Measurements from ENCODE around the gene RASAL2. TPM values are rescaled to one million over a fixed set of nuclear protein-coding genes. Genes with fewer than 3 reads are reported as not detected.
"Not testable (repeated sequence)": the region's sequence is repeated elsewhere in the genome, so short reads cannot be mapped to it uniquely, and the experiment has no call there.

The RASAL2 gene
- total RNA-seq, 1 experiment from 2014 or later: 25.7 TPM

- peak; percentile 57 for DNase-seq
- Histone ChIP-seq H3K4me3 (ENCODE audit: insufficient read depth, low read depth, low read length) (no peak overlapping the region), H3K36me3 (replicated peaks; ENCODE audit: control insufficient read depth, insufficient read depth, low read length) (no peaks in the 10 kb centered on the region), H3K27me3 (ENCODE audit: control insufficient read depth, insufficient read depth, low read length) (no peaks in the 10 kb centered on the region)
Observed at GRCh38 chr1:178189814-178190213, 95.9 kb downstream of the RASAL2 start.

- H3K4me3 ChIP-seq (ENCODE audit: insufficient read depth, low read depth, low read length): no peak overlapping the region
- no peak for DNase-seq
- no peaks in the 10 kb centered on the region for H3K36me3 ChIP-seq (replicated peaks; ENCODE audit: control insufficient read depth, insufficient read depth, low read length)
- H3K27me3 ChIP-seq (ENCODE audit: control insufficient read depth, insufficient read depth, low read length): no peaks in the 10 kb centered on the region
Observed at GRCh38 chr1:178190881-178191280, 97.0 kb downstream of the RASAL2 start.

GRCh38 chr1:178192686-178193085, 98.8 kb downstream of the RASAL2 start:
- no peaks in the 10 kb centered on the region; the same call in 1 of the 2 replicates for H3K27me3 ChIP-seq (ENCODE audit: control insufficient read depth, insufficient read depth, low read length)
- DNase-seq: no peak
- no peak overlapping the region for H3K4me3 ChIP-seq (ENCODE audit: insufficient read depth, low read depth, low read length)
- H3K36me3 ChIP-seq (replicated peaks; ENCODE audit: control insufficient read depth, insufficient read depth, low read length): no peaks in the 10 kb centered on the region

GRCh38 chr1:178196631-178197030, 102.7 kb downstream of the RASAL2 start:
- Histone ChIP-seq H3K27me3 (ENCODE audit: control insufficient read depth, insufficient read depth, low read length) (no peaks in the 10 kb centered on the region; the same call in 1 of the 2 replicates), H3K4me3 (ENCODE audit: insufficient read depth, low read depth, low read length) (no peak overlapping the region), H3K36me3 (replicated peaks; ENCODE audit: control insufficient read depth, insufficient read depth, low read length) (no peaks in the 10 kb centered on the region)
- DNase-seq: no peak

- H3K36me3 ChIP-seq (replicated peaks; ENCODE audit: control insufficient read depth, insufficient read depth, low read length); DNase-seq; H3K4me3 ChIP-seq (ENCODE audit: insufficient read depth, low read depth, low read length); H3K27me3 ChIP-seq (ENCODE audit: control insufficient read depth, insufficient read depth, low read length): not testable (repeated sequence)
Observed at GRCh38 chr1:178202095-178202494, 108.2 kb downstream of the RASAL2 start.

GRCh38 chr1:178202546-178202945, 108.6 kb downstream of the RASAL2 start:
- not testable (repeated sequence) for H3K36me3 ChIP-seq (replicated peaks; ENCODE audit: control insufficient read depth, insufficient read depth, low read length); H3K4me3 ChIP-seq (ENCODE audit: insufficient read depth, low read depth, low read length); DNase-seq; H3K27me3 ChIP-seq (ENCODE audit: control insufficient read depth, insufficient read depth, low read length)

GRCh38 chr1:178208269-178208856, 114.5 kb downstream of the RASAL2 start:
- not testable (repeated sequence) for DNase-seq; H3K4me3 ChIP-seq (ENCODE audit: insufficient read depth, low read depth, low read length)

GRCh38 chr1:178209935-178210334, 116.0 kb downstream of the RASAL2 start:
- no peaks in the 10 kb centered on the region; the same call in 1 of the 2 replicates for H3K36me3 ChIP-seq (replicated peaks; ENCODE audit: control insufficient read depth, insufficient read depth, low read length)
- DNase-seq: no peak
- H3K27me3 ChIP-seq (ENCODE audit: control insufficient read depth, insufficient read depth, low read length): no peaks in the 10 kb centered on the region
- no peak overlapping the region for H3K4me3 ChIP-seq (ENCODE audit: insufficient read depth, low read depth, low read length)

More at GRCh38 chr1:178208269-178208856, 114.5 kb downstream of the RASAL2 start:
- not testable (repeated sequence) for H3K27me3 ChIP-seq (ENCODE audit: control insufficient read depth, insufficient read depth, low read length); H3K36me3 ChIP-seq (replicated peaks; ENCODE audit: control insufficient read depth, insufficient read depth, low read length)

- DNase-seq: no peak
- Histone ChIP-seq H3K27me3 (ENCODE audit: control insufficient read depth, insufficient read depth, low read length) (no peaks in the 10 kb centered on the region), H3K36me3 (replicated peaks; ENCODE audit: control insufficient read depth, insufficient read depth, low read length) (no peaks in the 10 kb centered on the region), H3K4me3 (ENCODE audit: insufficient read depth, low read depth, low read length) (no peak overlapping the region)
Observed at GRCh38 chr1:178218550-178218949, 124.6 kb downstream of the RASAL2 start.

- no peak for DNase-seq
- Histone ChIP-seq H3K4me3 (ENCODE audit: insufficient read depth, low read depth, low read length) (no peak overlapping the region), H3K27me3 (ENCODE audit: control insufficient read depth, insufficient read depth, low read length) (no peaks in the 10 kb centered on the region), H3K36me3 (replicated peaks; ENCODE audit: control insufficient read depth, insufficient read depth, low read length) (no peaks in the 10 kb centered on the region)
Observed at GRCh38 chr1:178220094-178220493, 126.2 kb downstream of the RASAL2 start.

GRCh38 chr1:178223289-178223688, 129.4 kb downstream of the RASAL2 start:
- H3K36me3 ChIP-seq (replicated peaks; ENCODE audit: control insufficient read depth, insufficient read depth, low read length): no peaks in the 10 kb centered on the region
- DNase-seq: no peak
- H3K4me3 ChIP-seq (ENCODE audit: insufficient read depth, low read depth, low read length): no peak overlapping the region
- H3K27me3 ChIP-seq (ENCODE audit: control insufficient read depth, insufficient read depth, low read length): no peaks in the 10 kb centered on the region

GRCh38 chr1:178224358-178224757, 130.5 kb downstream of the RASAL2 start:
- DNase-seq: no peak
- H3K4me3 ChIP-seq (ENCODE audit: insufficient read depth, low read depth, low read length): no peak overlapping the region
- no peaks in the 10 kb centered on the region for H3K36me3 ChIP-seq (replicated peaks; ENCODE audit: control insufficient read depth, insufficient read depth, low read length)
- no peaks in the 10 kb centered on the region for H3K27me3 ChIP-seq (ENCODE audit: control insufficient read depth, insufficient read depth, low read length)

- Histone ChIP-seq H3K4me3 (ENCODE audit: insufficient read depth, low read depth, low read length) (no peak overlapping the region), H3K27me3 (ENCODE audit: control insufficient read depth, insufficient read depth, low read length) (no peaks in the 10 kb centered on the region), H3K36me3 (replicated peaks; ENCODE audit: control insufficient read depth, insufficient read depth, low read length) (no peaks in the 10 kb centered on the region)
- DNase-seq: no peak
Observed at GRCh38 chr1:178230881-178231409, 137.0 kb downstream of the RASAL2 start.

GRCh38 chr1:178232108-178232507, 138.2 kb downstream of the RASAL2 start:
- Histone ChIP-seq H3K36me3 (replicated peaks; ENCODE audit: control insufficient read depth, insufficient read depth, low read length) (no peaks in the 10 kb centered on the region), H3K4me3 (ENCODE audit: insufficient read depth, low read depth, low read length) (no peak overlapping the region), H3K27me3 (ENCODE audit: control insufficient read depth, insufficient read depth, low read length) (no peaks in the 10 kb centered on the region)
- DNase-seq: no peak

GRCh38 chr1:178232949-178233348, 139.0 kb downstream of the RASAL2 start:
- no peak for DNase-seq

More at GRCh38 chr1:178232949-178233348, 139.0 kb downstream of the RASAL2 start:
- H3K36me3 ChIP-seq (replicated peaks; ENCODE audit: control insufficient read depth, insufficient read depth, low read length): no peaks in the 10 kb centered on the region
- H3K27me3 ChIP-seq (ENCODE audit: control insufficient read depth, insufficient read depth, low read length): no peaks in the 10 kb centered on the region
- no peak overlapping the region for H3K4me3 ChIP-seq (ENCODE audit: insufficient read depth, low read depth, low read length)

Measured in H7 (cell line).